ENCODE measurements around the gene CD44.

Gene CD44

GRCh38 chr11:35160902-35161597 lies 22.1 kb downstream of the CD44 start:
- DNase-seq: no peak

GRCh38 chr11:35162745-35163144 lies 23.8 kb downstream of the CD44 start:
- DNase-seq: no peak

GRCh38 chr11:35163209-35163608 lies 24.2 kb downstream of the CD44 start:
- peak; percentile 50 for DNase-seq

- DNase-seq: no peak
These were observed 24.9 kb downstream of the CD44 start for GRCh38 chr11:35163702-35164496.

DNA sequence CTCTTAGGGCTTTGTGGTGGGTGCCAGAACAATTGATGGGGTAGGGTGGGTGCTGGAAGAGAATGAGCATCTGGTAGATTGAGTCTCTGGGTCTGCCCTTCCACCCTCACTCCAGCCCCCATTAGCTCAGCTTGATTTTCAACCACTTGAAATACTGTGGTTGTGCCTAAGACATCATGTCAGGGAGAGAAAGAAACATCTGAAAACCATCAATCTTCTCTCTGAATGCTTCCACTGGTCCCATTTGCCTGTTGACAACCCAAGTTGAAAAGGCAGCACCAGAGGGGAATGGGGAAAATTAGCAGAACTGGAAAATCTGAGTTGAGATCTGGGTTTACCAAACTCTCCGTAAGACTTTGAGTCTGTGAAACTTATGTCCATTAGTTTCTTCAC lies 26.1 kb downstream of the CD44 start:
- DNase-seq: no peak

DNA sequence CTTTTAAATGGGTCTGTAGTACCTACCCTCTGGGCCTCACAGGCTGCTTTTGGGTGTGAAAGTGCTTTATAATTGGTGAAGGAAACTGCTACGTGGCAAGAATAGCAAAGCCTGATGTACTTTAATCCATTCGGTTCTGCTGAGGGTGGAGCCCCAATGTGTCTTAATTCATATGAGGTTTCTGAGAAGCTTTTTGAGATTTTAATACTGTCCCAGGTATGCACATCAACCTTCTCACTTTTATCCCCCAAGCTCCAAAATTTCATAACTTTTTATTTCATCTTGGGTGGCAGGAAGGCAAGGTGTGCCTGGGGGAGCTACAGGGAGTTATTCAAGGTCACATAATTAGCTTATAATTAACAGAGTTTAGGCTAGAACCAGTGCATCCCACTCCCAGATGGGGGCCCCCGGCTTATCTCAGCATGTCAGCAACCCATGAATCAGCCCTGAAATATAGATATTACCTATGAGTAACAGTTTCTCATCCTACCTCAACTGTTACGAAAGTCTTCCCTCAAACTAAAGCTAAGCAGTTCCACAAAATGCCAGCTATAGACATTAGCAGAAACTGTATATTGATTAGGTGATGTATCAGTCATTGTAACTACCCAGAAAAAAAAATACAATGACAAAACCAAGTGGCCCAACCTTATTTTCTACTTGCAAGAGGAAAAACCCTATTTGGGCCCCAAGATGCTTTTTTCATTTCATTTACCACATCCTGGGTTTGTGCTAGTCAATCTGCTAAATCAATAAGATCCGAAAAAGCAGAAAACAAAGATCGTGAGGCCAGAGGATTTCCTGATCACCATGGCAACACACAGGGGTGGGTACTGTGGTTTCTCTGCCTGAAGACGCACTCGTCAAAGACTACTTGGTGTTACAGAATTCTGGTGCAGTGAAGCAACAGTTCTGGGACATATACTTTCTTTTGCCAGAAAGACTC lies 26.7 kb downstream of the CD44 start:
- DNase-seq: no peak

GRCh38 chr11:35166369-35167360 lies 27.7 kb downstream of the CD44 start:
- no peak for DNase-seq

GRCh38 chr11:35167426-35167954 lies 28.5 kb downstream of the CD44 start:
- no peak for DNase-seq

GRCh38 chr11:35168671-35169070 lies 29.7 kb downstream of the CD44 start:
- no peak for DNase-seq

- DNase-seq: no peak
These were observed 30.1 kb downstream of the CD44 start for GRCh38 chr11:35169112-35169511.

DNA sequence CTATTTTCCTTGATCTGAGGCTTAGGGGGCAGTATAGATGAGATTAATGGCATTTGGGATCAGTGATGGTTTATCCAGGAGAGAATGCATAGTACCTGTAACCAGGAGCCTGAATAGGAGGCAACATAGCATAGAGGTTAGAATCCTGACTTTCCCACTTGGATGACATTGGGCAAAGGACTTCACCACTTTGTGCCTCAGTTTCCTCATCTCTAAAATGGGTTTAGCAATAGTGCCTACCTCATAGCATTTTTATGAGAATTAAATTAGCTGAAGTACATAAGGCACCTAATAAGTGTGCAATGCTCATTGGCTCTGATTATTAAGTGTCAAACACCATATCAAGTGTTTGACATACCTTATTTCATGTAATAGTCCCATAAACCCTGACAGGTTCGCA lies 30.8 kb downstream of the CD44 start:
- DNase-seq: no peak

GRCh38 chr11:35170503-35170902 lies 31.5 kb downstream of the CD44 start:
- no peak for DNase-seq

- DNase-seq: no peak
These were observed 32.3 kb downstream of the CD44 start for GRCh38 chr11:35171226-35171625.

DNA sequence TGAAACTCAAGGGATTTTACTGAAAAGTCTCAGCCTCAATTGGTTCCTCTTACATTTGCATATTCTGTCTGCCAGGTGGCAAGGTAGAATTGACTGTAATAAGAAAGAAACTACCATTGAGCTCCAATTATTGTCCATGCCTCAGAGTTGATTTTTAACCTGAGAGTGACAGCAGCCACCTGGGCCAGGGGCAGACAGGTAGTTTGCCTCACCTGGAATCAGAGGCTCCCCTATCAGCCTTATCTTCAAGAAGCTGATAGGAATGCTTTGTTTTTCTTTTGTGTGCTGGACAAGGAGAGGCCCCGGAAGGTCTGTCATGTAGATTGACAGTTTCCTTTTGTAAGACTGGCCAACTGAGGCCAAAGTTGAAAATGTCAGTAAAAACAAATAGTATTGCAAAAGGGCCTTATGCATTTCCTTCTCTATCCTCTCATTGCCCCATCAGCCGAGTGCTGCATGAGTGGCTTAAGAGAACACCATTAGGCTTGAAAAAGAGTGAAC lies 34.1 kb downstream of the CD44 start:
- no peak for DNase-seq

- DNase-seq: no peak
These were observed 34.9 kb downstream of the CD44 start for GRCh38 chr11:35173616-35174566.

DNA sequence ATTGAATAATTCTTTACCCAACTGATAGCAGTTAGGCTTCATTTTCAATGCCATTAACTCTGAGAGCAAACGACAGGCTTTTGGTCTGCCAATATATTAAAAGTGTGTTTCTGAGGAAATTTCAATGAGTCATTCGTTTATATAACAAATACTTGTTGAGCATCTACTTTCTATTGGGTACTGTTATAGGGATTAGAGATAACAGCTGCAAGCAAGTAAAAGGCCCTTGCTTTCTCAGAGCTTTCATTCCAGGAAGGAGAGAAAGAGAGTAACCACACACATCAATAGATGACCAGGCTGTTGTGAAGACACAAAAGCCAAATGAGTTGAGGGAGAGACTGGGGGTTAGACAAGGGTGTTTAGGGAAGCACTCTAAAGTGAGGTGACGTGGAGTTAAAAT lies 35.7 kb downstream of the CD44 start:
- DNase-seq: no peak

DNA sequence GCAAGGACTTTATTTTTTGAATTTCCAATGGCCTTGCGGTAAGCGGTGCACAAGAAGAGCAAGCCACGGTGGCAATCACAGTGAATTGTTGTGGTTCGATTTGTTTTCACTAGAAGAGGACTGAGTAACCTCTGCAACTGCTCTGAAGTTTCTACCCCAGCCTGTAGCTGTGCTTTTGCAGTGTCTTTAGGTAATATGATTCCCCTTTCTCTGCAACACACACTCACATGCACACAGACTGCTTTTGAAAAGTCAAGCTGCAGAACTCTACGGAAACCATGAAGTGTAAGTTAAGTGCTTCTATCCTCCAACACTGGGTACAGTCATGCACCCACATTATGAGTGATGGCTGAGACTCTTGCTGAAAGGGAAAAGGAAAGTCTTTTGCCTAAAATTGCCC lies 38.4 kb downstream of the CD44 start:
- DNase-seq: peak; percentile 18

DNA sequence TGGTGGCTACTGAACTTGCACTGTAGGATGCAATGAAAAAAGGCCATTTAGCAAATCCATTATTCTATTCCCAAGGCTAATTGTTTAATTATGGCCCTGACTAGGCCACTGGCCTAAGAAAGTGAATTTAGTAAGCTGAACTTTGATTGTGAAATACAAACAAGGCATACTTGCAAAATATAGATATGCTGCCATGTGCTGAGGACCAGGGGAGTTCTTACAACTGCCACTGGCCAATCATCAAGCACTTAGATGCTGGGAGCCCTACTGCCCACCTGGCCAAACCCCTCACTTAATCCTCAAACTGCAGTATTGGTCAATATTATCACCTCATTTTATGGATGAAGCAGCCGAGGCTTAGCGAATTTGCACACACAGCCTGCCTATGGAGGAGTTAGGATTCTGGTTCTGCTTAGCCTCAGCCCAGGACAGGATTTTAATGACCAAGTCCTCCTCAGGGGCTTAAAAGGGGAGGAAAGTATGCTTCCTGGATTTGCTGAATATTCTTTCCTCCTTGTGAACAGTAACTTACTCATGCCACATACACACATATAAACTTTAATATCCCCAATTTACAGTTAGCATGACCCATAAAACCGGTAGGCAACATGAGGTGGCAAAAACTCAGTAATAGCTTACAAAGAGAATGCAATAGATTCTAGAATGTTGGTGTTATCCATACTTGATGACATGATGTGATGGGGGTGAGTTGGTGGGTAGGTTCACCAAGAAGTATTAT lies 39.3 kb downstream of the CD44 start:
- peak; percentile 57 for DNase-seq

- peak; percentile 72 for DNase-seq
These were observed 39.9 kb downstream of the CD44 start for GRCh38 chr11:35178873-35179272.

Data from NCI-H69 (cell line).